ENCODE results near the gene PTPRM. TPM values are rescaled to one million over a fixed set of nuclear protein-coding genes. Genes with fewer than 3 reads are reported as not detected.
A peak's percentile ranks its signal among the peaks of the same experiment; 100 is the strongest.

Gene PTPRM
- total RNA-seq, 1 experiment from 2014 or later: 6.2 TPM

DNA sequence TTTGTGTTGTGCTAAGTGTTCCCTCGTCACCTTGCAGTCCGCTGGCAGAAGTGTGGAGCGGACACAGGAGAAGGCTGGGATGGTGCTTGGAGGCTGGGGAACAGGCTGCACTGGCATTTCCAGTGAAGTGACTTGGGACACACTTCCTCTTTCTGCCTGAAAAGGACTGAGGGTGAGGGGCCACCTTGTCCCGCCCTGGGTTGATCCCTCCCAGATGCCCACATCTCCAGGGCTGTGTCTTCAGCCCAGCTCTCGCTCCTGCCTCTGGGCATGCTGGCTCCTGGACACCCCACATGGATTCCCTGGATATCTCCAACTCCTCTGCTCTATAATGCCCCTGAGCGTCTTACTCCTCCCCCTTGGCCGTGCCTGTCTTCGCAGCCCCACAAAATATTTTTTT lies 412.6 kb downstream of the PTPRM start:
- no peak overlapping the region for H2BK20ac ChIP-seq (ENCODE audit: low read depth, low read length, poor library complexity, severe bottlenecking)
- no peak overlapping the region for H3K18ac ChIP-seq (ENCODE audit: insufficient read length, low read depth, low read length)
- H3K14ac ChIP-seq (ENCODE audit: insufficient read depth, low read length): no peak overlapping the region
- no peak overlapping the region for H2AFZ ChIP-seq (ENCODE audit: low read length)
- no peak for DNase-seq
- no peak overlapping the region for H3K4me2 ChIP-seq (ENCODE audit: insufficient read depth, insufficient read length, low read length)
- H4K5ac ChIP-seq (ENCODE audit: insufficient read length, low read depth, low read length): no peak overlapping the region
- no peak overlapping the region for H3T11ph ChIP-seq (ENCODE audit: low read length)
- no peaks in the 10 kb centered on the region for H3K79me2 ChIP-seq (ENCODE audit: insufficient read depth, low read length)
- TF ChIP-seq, protein P1, sequence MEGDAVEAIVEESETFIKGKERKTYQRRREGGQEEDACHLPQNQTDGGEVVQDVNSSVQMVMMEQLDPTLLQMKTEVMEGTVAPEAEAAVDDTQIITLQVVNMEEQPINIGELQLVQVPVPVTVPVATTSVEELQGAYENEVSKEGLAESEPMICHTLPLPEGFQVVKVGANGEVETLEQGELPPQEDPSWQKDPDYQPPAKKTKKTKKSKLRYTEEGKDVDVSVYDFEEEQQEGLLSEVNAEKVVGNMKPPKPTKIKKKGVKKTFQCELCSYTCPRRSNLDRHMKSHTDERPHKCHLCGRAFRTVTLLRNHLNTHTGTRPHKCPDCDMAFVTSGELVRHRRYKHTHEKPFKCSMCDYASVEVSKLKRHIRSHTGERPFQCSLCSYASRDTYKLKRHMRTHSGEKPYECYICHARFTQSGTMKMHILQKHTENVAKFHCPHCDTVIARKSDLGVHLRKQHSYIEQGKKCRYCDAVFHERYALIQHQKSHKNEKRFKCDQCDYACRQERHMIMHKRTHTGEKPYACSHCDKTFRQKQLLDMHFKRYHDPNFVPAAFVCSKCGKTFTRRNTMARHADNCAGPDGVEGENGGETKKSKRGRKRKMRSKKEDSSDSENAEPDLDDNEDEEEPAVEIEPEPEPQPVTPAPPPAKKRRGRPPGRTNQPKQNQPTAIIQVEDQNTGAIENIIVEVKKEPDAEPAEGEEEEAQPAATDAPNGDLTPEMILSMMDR (conservative IDR thresholded peaks at IDR 0.05): no peak
- no peak overlapping the region for H3K23ac ChIP-seq (ENCODE audit: insufficient read length, low read depth, low read length)
- no peak overlapping the region for H4K91ac ChIP-seq (ENCODE audit: insufficient read length, low read depth, low read length)
- H3K27ac ChIP-seq (ENCODE audit: insufficient read length, low read depth, low read length): no peak overlapping the region
- no peaks in the 10 kb centered on the region for H4K20me1 ChIP-seq (ENCODE audit: control insufficient read depth, insufficient read depth, insufficient read length)
- H3K9me3 Mint-ChIP-seq: no peaks in the 10 kb centered on the region
- no peaks in the 10 kb centered on the region for H3K27me3 ChIP-seq (ENCODE audit: insufficient read depth, low read length)
- WGBS (ENCODE audit: extremely low coverage, insufficient read length, low lambda C conversion rate): no CpG with 5 or more reads among the region's 8 CpGs
- H4K8ac ChIP-seq (replicated peaks; ENCODE audit: insufficient read length, low read depth, low read length): no peak overlapping the region
- peaks cover 3 to 4% of the 10 kb centered on the region in 2 experiments; a peak in 3 of 4 replicates for H3K4me1 Mint-ChIP-seq
- no peaks in the 10 kb centered on the region for H3K79me1 ChIP-seq (ENCODE audit: insufficient read depth, low read depth, low read length, poor library complexity, severe bottlenecking)
- no peak overlapping the region for H2BK5ac ChIP-seq (ENCODE audit: insufficient read length, low read length)
- no peak overlapping the region for H2BK15ac ChIP-seq (ENCODE audit: low read depth, low read length)
- no peak overlapping the region for H2BK120ac ChIP-seq (ENCODE audit: low read depth, low read length, poor library complexity, severe bottlenecking)
- no peak overlapping the region for H2BK12ac ChIP-seq (ENCODE audit: insufficient read length, low read depth, low read length)
- H3K9ac ChIP-seq (ENCODE audit: extremely low read depth, insufficient read length, low read length): no peak overlapping the region
- no peak overlapping the region for H2AK5ac ChIP-seq (ENCODE audit: insufficient read length, low read length)
- H3K27ac Mint-ChIP-seq: peak overlapping the region in 1 of 3 experiments; percentile 1; a peak in 1 of 7 replicates
- H3K9me3 ChIP-seq (ENCODE audit: control insufficient read depth, low read depth, low read length): no peaks in the 10 kb centered on the region
- no peak overlapping the region for H3K4ac ChIP-seq (ENCODE audit: low read depth, low read length)
- no peaks in the 10 kb centered on the region for H3K36me3 Mint-ChIP-seq (ENCODE audit: insufficient read depth in 1 of 3, low read depth in 3 of 3)
- no peak overlapping the region for H3K4me3 Mint-ChIP-seq
- no peaks in the 10 kb centered on the region for H3K23me2 ChIP-seq (ENCODE audit: insufficient read length, low read depth, low read length, poor library complexity, severe bottlenecking)
- H3K56ac ChIP-seq (ENCODE audit: insufficient read length, low read depth, low read length): no peak overlapping the region
- no peaks in the 10 kb centered on the region for H3K27me3 Mint-ChIP-seq (ENCODE audit: low read depth)
- no peaks in the 10 kb centered on the region for H3K4me1 ChIP-seq (ENCODE audit: insufficient read depth, low read length)
